NCI-H345 (cell line): ENCODE measurements around the gene POSTN.

ENCODE experiments used
- DNase-seq: peaks from one replicate; lab custom pipeline; 2025; lab: John Stamatoyannopoulos, UW

Gene POSTN

GRCh38 chr13:37515226-37515625, 83.3 kb downstream of the POSTN start:
- DNase-seq = no peak
